ENCODE data around the gene MRPS18A. TPM values are rescaled to one million over a fixed set of nuclear protein-coding genes. Genes with fewer than 3 reads are reported as not detected.

Gene MRPS18A
- total and polyA plus RNA-seq, 9 of the 15 experiments (the other 6 are each of a cell fraction or from before 2014, with no cell fraction given), result 87.5 to 243 (median 125) TPM

DNA sequence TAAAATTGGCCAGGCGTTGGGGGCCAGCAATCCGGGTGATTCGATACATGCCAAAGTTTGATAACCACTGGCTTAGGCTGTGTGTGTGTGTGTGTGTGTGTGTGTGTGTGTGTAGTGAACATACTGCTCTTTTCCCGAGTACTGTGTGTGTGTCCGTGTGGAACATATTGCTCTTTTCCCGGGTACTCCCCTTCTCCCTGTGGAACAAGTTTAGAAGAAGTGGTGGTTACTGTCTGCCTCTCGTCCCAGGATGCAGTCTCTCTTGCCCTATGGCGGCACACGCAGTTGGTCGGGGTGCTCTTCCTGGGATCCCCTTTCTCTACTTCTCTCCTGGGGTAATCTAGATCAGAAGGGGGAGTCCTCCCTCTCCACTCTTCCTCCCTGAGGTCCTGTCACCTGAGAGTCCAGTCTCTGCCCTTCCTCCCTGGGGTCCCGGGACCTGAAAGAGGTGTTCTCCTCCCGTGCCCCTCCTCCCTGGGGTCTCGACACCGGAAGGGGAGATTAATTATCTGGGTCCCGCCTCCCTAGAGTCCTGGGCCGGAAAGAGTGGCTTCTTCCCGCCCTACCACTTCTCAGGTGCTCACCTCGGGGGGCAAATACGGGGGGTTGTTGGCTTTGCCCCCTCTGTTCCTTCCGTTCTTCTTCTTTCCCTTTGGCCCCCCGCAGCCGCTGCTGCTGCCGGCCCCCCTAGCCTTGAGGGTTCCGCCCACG is 59.0 kb downstream of the MRPS18A start (continued):
- peak; percentile 11; the same call in 1 of the 2 replicates for TF ChIP-seq ATF7 (IDR thresholded peaks at IDR 0.05)
- TF ChIP-seq TCF3 (CRISPR knock-in tag; IDR thresholded peaks at IDR 0.05), result peak; percentile 2; the same call in 1 of the 2 replicates
- no peak for TF ChIP-seq ZNF347 (CRISPR knock-in tag; IDR thresholded peaks at IDR 0.05; ENCODE audit: low read depth)
- TF ChIP-seq ZNF24 (IDR thresholded peaks at IDR 0.05), result peak; percentile 42; the same call in 1 of the 2 replicates
- no peak for TF ChIP-seq HDAC6 (IDR thresholded peaks at IDR 0.05; ENCODE audit: low read depth, low read length)
- TF ChIP-seq, protein P1, sequence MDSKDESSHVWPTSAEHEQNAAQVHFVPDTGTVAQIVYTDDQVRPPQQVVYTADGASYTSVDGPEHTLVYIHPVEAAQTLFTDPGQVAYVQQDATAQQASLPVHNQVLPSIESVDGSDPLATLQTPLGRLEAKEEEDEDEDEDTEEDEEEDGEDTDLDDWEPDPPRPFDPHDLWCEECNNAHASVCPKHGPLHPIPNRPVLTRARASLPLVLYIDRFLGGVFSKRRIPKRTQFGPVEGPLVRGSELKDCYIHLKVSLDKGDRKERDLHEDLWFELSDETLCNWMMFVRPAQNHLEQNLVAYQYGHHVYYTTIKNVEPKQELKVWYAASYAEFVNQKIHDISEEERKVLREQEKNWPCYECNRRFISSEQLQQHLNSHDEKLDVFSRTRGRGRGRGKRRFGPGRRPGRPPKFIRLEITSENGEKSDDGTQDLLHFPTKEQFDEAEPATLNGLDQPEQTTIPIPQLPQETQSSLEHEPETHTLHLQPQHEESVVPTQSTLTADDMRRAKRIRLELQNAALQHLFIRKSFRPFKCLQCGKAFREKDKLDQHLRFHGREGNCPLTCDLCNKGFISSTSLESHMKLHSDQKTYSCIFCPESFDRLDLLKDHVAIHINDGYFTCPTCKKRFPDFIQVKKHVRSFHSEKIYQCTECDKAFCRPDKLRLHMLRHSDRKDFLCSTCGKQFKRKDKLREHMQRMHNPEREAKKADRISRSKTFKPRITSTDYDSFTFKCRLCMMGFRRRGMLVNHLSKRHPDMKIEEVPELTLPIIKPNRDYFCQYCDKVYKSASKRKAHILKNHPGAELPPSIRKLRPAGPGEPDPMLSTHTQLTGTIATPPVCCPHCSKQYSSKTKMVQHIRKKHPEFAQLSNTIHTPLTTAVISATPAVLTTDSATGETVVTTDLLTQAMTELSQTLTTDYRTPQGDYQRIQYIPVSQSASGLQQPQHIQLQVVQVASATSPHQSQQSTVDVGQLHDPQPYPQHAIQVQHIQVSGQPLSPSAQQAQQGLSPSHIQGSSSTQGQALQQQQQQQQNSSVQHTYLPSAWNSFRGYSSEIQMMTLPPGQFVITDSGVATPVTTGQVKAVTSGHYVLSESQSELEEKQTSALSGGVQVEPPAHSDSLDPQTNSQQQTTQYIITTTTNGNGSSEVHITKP (IDR thresholded peaks at IDR 0.05; ENCODE audit: partially characterized antibody), result peak; percentile 48
- no peak for TF ChIP-seq NR2F6 (CRISPR knock-in tag; IDR thresholded peaks at IDR 0.05)
- peak; percentile 10 for TF ChIP-seq ZNF280A (IDR thresholded peaks at IDR 0.05; ENCODE audit: low read depth, partially characterized antibody)
- peak; percentile 49; the same call in 1 of the 2 replicates for TF ChIP-seq RNF2 (IDR thresholded peaks at IDR 0.05)
- peak; percentile 80; the same call in 1 of the 2 replicates for TF ChIP-seq CREB5 (CRISPR knock-in tag; IDR thresholded peaks at IDR 0.05)
- peak; percentile 43; the same call in 1 of the 2 replicates for TF ChIP-seq PHF8 (IDR thresholded peaks at IDR 0.05; ENCODE audit: borderline replicate concordance, low read length)
- TF ChIP-seq CEBPG (CRISPR knock-in tag; IDR thresholded peaks at IDR 0.05), result no peak
- TF ChIP-seq CEBPG (tag; conservative IDR thresholded peaks at IDR 0.05 in 1 of 2, IDR thresholded peaks at IDR 0.05 in 1 of 2), result no peak
- no peak for TF ChIP-seq HSF4 (CRISPR knock-in tag; IDR thresholded peaks at IDR 0.05; ENCODE audit: borderline replicate concordance)
- TF ChIP-seq ZNF311 (CRISPR knock-in tag; IDR thresholded peaks at IDR 0.05), result no peak
- 0 out of 2 replicates have a peak, but pooled peaks have one; percentile 87 for TF ChIP-seq ZNF830 (CRISPR knock-in tag; IDR thresholded peaks at IDR 0.05)
